GM12878 (cell line): ENCODE results near the gene VIPAS39. TPM values are rescaled to one million over a fixed set of nuclear protein-coding genes. Genes with fewer than 3 reads are reported as not detected.

ENCODE experiments used
- ATAC-seq: fragments of 200-7000 bp; cut with Tn5 transposase; 3 replicates; pipeline ENCODE4 v1.9.1; 2020; ENCODE audit warnings: mild to moderate bottlenecking, moderate library complexity
- BruUV-seq: library from RNA; stranded (reverse); fragments of 400-500 nt; replicated peaks from 2 replicates; lab custom pipeline; 2021; lab: Mats Ljungman, UMichigan
- CTCF ChIA-PET: fragments of 300-600 bp; sonication (Branson Sonifier 250); formaldehyde crosslinking; extraction: SDS; loops from one replicate; lab custom pipeline; 2021; ENCODE audit warnings: inconsistent platforms; lab: Yijun Ruan, JAX
- POLR2A ChIA-PET: fragments of 350-600 bp; formaldehyde crosslinking; extraction: SDS; loops from one replicate; lab custom pipeline; 2021; ENCODE audit warnings: inconsistent platforms; lab: Charles Lee
- RAD21 ChIA-PET: fragments of 300-600 bp; sonication (Branson Sonifier 250); formaldehyde crosslinking; loops from one replicate; lab custom pipeline; 2023; ENCODE audit warnings: antibody characterized with exemption; ENCODE audit not compliant: unreplicated experiment; lab: Charles Lee
- SMC1A ChIA-PET: fragments of 300-600 bp; sonication (Branson Sonifier 250); formaldehyde crosslinking; loops from one replicate; lab custom pipeline; 2023; ENCODE audit not compliant: unreplicated experiment, uncharacterized antibody; lab: Charles Lee
- DNase-seq: peaks from one replicate; pipeline ENCODE4 v3.0.0-alpha.2; 2011; ENCODE audit warnings: low read depth, low spot score
- FAIRE-seq: peaks from 3 replicates; lab custom pipeline; 2011; peaks lifted over from hg19 to GRCh38; lab: Jason Lieb, UNC
- H2AFZ ChIP-seq: 2 replicates; pipeline ENCODE4 v1.6.0; 2011; ENCODE audit warnings: low read depth, low read length, control low read depth; ENCODE audit not compliant: control insufficient read depth
- H3K27ac ChIP-seq: 2 replicates; pipeline ENCODE4 v1.5.1; 2011; ENCODE audit warnings: control low read depth; ENCODE audit not compliant: control insufficient read depth, insufficient read depth
- H3K27me3 ChIP-seq, 2 experiments: replicated peaks in 1 of 2; 2 replicates each; pipeline versions ENCODE4 v1.6.0 to v1.6.1; 2011; ENCODE audit warnings: low read length in 1 of 2; ENCODE audit not compliant: control insufficient read depth in 2 of 2, insufficient read depth in 2 of 2
- H3K36me3 ChIP-seq, 2 experiments: 2 replicates each; pipeline ENCODE4 v1.5.1; 2011; ENCODE audit warnings: low read length in 1 of 2; ENCODE audit not compliant: control insufficient read depth in 2 of 2, insufficient read depth in 2 of 2
- H3K4me1 ChIP-seq: 2 replicates; pipeline ENCODE4 v1.6.1; 2011; ENCODE audit warnings: mild to moderate bottlenecking, low read length, moderate library complexity, mixed read lengths; ENCODE audit not compliant: control insufficient read depth, insufficient read depth
- H3K4me2 ChIP-seq: 2 replicates; pipeline ENCODE4 v1.6.0; 2011; ENCODE audit warnings: control low read depth; ENCODE audit not compliant: control insufficient read depth, insufficient read depth
- H3K4me3 ChIP-seq: fragments of 200-600 bp; sonication (generic); 2 replicates; pipeline ENCODE4 v1.5.1; 2016
- H3K79me2 ChIP-seq: 2 replicates; pipeline ENCODE4 v1.6.0; 2011; ENCODE audit warnings: low read length; ENCODE audit not compliant: control insufficient read depth, insufficient read depth
- H3K9ac ChIP-seq: 2 replicates; pipeline ENCODE4 v1.8.0; 2011; ENCODE audit warnings: low read length, control low read depth, mixed read lengths; ENCODE audit not compliant: control insufficient read depth, insufficient read depth
- H3K9me3 ChIP-seq: replicated peaks from 3 replicates; pipeline ENCODE4 v1.5.1; 2011; ENCODE audit warnings: mild to moderate bottlenecking, low read length; ENCODE audit not compliant: control insufficient read depth, insufficient read depth
- H4K20me1 ChIP-seq: 2 replicates; pipeline ENCODE4 v1.6.0; 2011; ENCODE audit not compliant: control insufficient read depth, insufficient read depth
- CHD1 ChIP-seq: IDR thresholded peaks from 2 replicates; pipeline ENCODE4 v1.6.1; 2012; ENCODE audit warnings: low read depth, low read length, improper control_type of control experiment
- DPF2 ChIP-seq: fragments of 450-650 bp; IDR thresholded peaks from 2 replicates; pipeline ENCODE4 v1.6.1; 2017; ENCODE audit warnings: mild to moderate bottlenecking
- ELK1 ChIP-seq: IDR thresholded peaks from 2 replicates; pipeline ENCODE4 v1.6.1; 2012; ENCODE audit warnings: low read depth, low read length, improper control_type of control experiment
- KLF5 ChIP-seq: fragments of 450-650 bp; IDR thresholded peaks from 2 replicates; pipeline ENCODE4 v1.6.1; 2014; ENCODE audit warnings: mild to moderate bottlenecking; ENCODE audit not compliant: partially characterized antibody
- RELA ChIP-seq: fragments of 450-650 bp; IDR thresholded peaks from 2 replicates; pipeline ENCODE4 v1.8.0; 2014; ENCODE audit warnings: borderline replicate concordance; ENCODE audit not compliant: partially characterized antibody
- SREBF2 ChIP-seq: IDR thresholded peaks from 2 replicates; pipeline ENCODE4 v1.6.1; 2012; ENCODE audit warnings: mild to moderate bottlenecking, low read length
- SUPT20H ChIP-seq: IDR thresholded peaks from 2 replicates; pipeline ENCODE4 v1.6.1; 2011; ENCODE audit warnings: low read depth, mild to moderate bottlenecking, low read length, moderate library complexity, borderline replicate concordance; ENCODE audit not compliant: control insufficient read depth
- ZBED1 ChIP-seq: IDR thresholded peaks from 2 replicates; pipeline ENCODE4 v1.6.1; 2016; ENCODE audit warnings: borderline replicate concordance
- WGBS: methylation state at CpG from one replicate; pipeline ENCODE4 v1.1.6; 2016; ENCODE audit warnings: low lambda C conversion rate; ENCODE audit not compliant: insufficient replicate concordance, insufficient coverage; ENCODE audit errors: missing lambda C conversion rate; 5-methylcytosine and 5-hydroxymethylcytosine counted together
- in situ Hi-C: fragments of 300-500 bp; cut with MboI; formaldehyde crosslinking; loops from 9 replicates; pipeline ENCODE4 v1.14.3; 2018; ENCODE audit warnings: mixed read lengths
- intact Hi-C: fragments of 100-400 bp; cut with micrococcal nuclease; formaldehyde crosslinking; loops from one replicate; pipeline ENCODE4 v1.14.2; 2022; ENCODE audit not compliant: unreplicated experiment
- polyA plus RNA-seq, 11 experiments: library from polyadenylated mRNA; depleted of rRNA in 4 of 11; unstranded in 6 of 11; stranded (reverse) in 5 of 11; fragments of >200 nt; fragmentation: Nextera tagmentation in 4 of 11; fragmentation: Illumina TruSeq in 1 of 11; extraction: Ambion mirVana in 4 of 11; extraction: Trizol in 1 of 11; gene quantifications; 1 replicate in 1 of 11; 2 replicates in 10 of 11; pipeline versions ENCODE4 v1.2.1 to v1.2.3, GENCODE V29; 2011 to 2016; ENCODE audit warnings: inconsistent platforms in 2 of 11, missing spikeins in 2 of 11, low read depth in 1 of 11
- total RNA-seq, 4 experiments: library from RNA; depleted of rRNA in 3 of 4; stranded (reverse); fragments of >200 nt in 3 of 4; fragmentation: Illumina TruSeq in 1 of 4; extraction: Trizol in 1 of 4; gene quantifications; 2 replicates each; pipeline versions ENCODE4 v1.2.1 to v1.2.3, GENCODE V29; 2013 to 2021
- TF ChIP-seq, protein P1 (sequence below): IDR thresholded peaks from 2 replicates; pipeline ENCODE4 v1.6.1; 2011; ENCODE audit warnings: mild to moderate bottlenecking, low read depth, low read length, moderate library complexity; ENCODE audit not compliant: insufficient replicate concordance
- TF ChIP-seq, protein P2 (sequence below): fragments of 150-350 bp; IDR thresholded peaks from 2 replicates; pipeline ENCODE4 v1.6.1; 2016; ENCODE audit warnings: low read depth, low read length
- TF ChIP-seq, protein P3 (sequence below): fragments of 450-650 bp; IDR thresholded peaks from 2 replicates; pipeline ENCODE4 v1.6.1; 2016; ENCODE audit warnings: mild to moderate bottlenecking, moderate library complexity, borderline replicate concordance

VIPAS39 gene
- total and polyA plus RNA-seq, 10 of the 15 experiments (the other 5 are each of a cell fraction or from before 2014, with no cell fraction given): 6.7 to 38.8 (median 18.5) TPM

DNA sequence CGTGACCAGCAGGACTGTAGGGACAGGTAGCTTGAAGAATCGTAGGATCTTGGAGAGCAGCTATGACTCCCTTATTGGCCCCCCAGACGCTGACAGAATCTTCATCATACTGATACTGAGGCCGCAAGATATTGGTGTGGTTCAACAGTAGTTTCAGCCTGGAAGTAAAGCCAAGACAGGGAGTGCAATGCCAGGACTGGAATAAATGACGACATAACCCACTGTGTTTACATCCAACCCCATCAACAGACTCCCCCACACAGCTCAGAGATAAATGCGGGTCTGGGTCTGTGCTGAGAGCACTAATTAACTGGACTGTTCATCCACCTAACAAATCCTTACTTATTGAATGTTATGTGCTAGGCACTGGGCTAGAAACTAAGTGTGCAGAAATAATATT lies 50.7 kb downstream of the VIPAS39 start (continued):
- TF ChIP-seq, protein P1, sequence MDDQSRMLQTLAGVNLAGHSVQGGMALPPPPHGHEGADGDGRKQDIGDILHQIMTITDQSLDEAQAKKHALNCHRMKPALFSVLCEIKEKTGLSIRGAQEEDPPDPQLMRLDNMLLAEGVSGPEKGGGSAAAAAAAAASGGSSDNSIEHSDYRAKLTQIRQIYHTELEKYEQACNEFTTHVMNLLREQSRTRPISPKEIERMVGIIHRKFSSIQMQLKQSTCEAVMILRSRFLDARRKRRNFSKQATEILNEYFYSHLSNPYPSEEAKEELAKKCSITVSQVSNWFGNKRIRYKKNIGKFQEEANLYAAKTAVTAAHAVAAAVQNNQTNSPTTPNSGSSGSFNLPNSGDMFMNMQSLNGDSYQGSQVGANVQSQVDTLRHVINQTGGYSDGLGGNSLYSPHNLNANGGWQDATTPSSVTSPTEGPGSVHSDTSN: no peak
- TF ChIP-seq, all 136 proteins: peak for 0

GRCh38 chr14:77406086-77406485 lies 51.3 kb downstream of the VIPAS39 start:
- in situ Hi-C loops: no loop called here
- TF ChIP-seq, protein P2, sequence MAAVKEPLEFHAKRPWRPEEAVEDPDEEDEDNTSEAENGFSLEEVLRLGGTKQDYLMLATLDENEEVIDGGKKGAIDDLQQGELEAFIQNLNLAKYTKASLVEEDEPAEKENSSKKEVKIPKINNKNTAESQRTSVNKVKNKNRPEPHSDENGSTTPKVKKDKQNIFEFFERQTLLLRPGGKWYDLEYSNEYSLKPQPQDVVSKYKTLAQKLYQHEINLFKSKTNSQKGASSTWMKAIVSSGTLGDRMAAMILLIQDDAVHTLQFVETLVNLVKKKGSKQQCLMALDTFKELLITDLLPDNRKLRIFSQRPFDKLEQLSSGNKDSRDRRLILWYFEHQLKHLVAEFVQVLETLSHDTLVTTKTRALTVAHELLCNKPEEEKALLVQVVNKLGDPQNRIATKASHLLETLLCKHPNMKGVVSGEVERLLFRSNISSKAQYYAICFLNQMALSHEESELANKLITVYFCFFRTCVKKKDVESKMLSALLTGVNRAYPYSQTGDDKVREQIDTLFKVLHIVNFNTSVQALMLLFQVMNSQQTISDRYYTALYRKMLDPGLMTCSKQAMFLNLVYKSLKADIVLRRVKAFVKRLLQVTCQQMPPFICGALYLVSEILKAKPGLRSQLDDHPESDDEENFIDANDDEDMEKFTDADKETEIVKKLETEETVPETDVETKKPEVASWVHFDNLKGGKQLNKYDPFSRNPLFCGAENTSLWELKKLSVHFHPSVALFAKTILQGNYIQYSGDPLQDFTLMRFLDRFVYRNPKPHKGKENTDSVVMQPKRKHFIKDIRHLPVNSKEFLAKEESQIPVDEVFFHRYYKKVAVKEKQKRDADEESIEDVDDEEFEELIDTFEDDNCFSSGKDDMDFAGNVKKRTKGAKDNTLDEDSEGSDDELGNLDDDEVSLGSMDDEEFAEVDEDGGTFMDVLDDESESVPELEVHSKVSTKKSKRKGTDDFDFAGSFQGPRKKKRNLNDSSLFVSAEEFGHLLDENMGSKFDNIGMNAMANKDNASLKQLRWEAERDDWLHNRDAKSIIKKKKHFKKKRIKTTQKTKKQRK: no peak
- TF ChIP-seq DPF2: no peak
- no peak for TF ChIP-seq KLF5
- TF ChIP-seq RELA: no peak
- no peak for TF ChIP-seq SREBF2
- no peak for TF ChIP-seq SUPT20H
- TF ChIP-seq, protein P3, sequence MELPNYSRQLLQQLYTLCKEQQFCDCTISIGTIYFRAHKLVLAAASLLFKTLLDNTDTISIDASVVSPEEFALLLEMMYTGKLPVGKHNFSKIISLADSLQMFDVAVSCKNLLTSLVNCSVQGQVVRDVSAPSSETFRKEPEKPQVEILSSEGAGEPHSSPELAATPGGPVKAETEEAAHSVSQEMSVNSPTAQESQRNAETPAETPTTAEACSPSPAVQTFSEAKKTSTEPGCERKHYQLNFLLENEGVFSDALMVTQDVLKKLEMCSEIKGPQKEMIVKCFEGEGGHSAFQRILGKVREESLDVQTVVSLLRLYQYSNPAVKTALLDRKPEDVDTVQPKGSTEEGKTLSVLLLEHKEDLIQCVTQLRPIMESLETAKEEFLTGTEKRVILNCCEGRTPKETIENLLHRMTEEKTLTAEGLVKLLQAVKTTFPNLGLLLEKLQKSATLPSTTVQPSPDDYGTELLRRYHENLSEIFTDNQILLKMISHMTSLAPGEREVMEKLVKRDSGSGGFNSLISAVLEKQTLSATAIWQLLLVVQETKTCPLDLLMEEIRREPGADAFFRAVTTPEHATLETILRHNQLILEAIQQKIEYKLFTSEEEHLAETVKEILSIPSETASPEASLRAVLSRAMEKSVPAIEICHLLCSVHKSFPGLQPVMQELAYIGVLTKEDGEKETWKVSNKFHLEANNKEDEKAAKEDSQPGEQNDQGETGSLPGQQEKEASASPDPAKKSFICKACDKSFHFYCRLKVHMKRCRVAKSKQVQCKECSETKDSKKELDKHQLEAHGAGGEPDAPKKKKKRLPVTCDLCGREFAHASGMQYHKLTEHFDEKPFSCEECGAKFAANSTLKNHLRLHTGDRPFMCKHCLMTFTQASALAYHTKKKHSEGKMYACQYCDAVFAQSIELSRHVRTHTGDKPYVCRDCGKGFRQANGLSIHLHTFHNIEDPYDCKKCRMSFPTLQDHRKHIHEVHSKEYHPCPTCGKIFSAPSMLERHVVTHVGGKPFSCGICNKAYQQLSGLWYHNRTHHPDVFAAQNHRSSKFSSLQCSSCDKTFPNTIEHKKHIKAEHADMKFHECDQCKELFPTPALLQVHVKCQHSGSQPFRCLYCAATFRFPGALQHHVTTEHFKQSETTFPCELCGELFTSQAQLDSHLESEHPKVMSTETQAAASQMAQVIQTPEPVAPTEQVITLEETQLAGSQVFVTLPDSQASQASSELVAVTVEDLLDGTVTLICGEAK: no peak
- TF ChIP-seq CHD1: no peak
- TF ChIP-seq ELK1: no peak
- no peak for TF ChIP-seq ZBED1

More at GRCh38 chr14:77406086-77406485, 51.3 kb downstream of the VIPAS39 start:
- Histone ChIP-seq H3K9me3 (no peaks in the 10 kb centered on the region), H3K36me3 (no peaks in the 10 kb centered on the region), H3K4me3 (no peak overlapping the region), H4K20me1 (no peaks in the 10 kb centered on the region), H3K27me3 (no peaks in the 10 kb centered on the region), H3K27ac (no peak overlapping the region), H2AFZ (no peak overlapping the region), H3K79me2 (no peaks in the 10 kb centered on the region), H3K9ac (no peak overlapping the region), H3K4me1 (no peaks in the 10 kb centered on the region; the same call in 1 of the 2 replicates), H3K4me2 (no peak overlapping the region)
- ChIA-PET RAD21 (interaction anchor here (1.2 to 1.7 kb wide), 3 partner anchors 29 to 90 kb away, joined by 3 to 12 read pairs (median 3); partner anchors contain the start of genes SAMD15 and TMED8), SMC1A (interaction anchor here (0.6 to 1.8 kb wide), 5 partner anchors 13 to 90 kb away, joined by 3 to 5 read pairs (median 3); no protein-coding TSS in a partner anchor), POLR2A (interaction anchor here (0.5 to 0.6 kb wide), 2 partner anchors 52 to 91 kb away, joined by 3 to 9 read pairs; partner anchors contain the start of gene AHSA1), CTCF (interaction anchor here (0.6 to 1.6 kb wide), 2 partner anchors 25 to 84 kb away, joined by 3 to 4 read pairs; no protein-coding TSS in a partner anchor)
- no TSS peak for BruUV-seq
- DNase-seq: no peak
- intact Hi-C loops: no loop called here
- WGBS: 44% methylated on average over 3 of the region's 3 CpGs
- ATAC-seq: no peak
- no peak for FAIRE-seq
